DND-41 (cell line): ENCODE data around the gene P2RY8.
"Not testable (repeated sequence)": the region's sequence is repeated elsewhere in the genome, so short reads cannot be mapped to it uniquely, and the experiment has no call there.

Experiments used
- ATAC-seq: fragments of 200-7000 bp; cut with Tn5 transposase; 3 replicates; pipeline ENCODE4 v1.9.1; 2021; ENCODE audit warnings: low read depth; ENCODE audit not compliant: insufficient read depth
- DNase-seq: peaks from one replicate; pipeline ENCODE4 v3.0.0-alpha.2; 2020
- H2AFZ ChIP-seq: 2 replicates; pipeline ENCODE4 v1.6.0; 2012; ENCODE audit warnings: low read depth, low read length
- H3K27ac ChIP-seq: 2 replicates; pipeline ENCODE4 v1.5.1; 2012; ENCODE audit warnings: low read length, inconsistent platforms
- H3K27me3 ChIP-seq: fragments of 200-600 bp; sonication (generic); 2 replicates; pipeline ENCODE4 v1.6.0; 2012; ENCODE audit warnings: low read length, mild to moderate bottlenecking, inconsistent platforms; ENCODE audit not compliant: insufficient read depth, poor library complexity
- H3K36me3 ChIP-seq: 2 replicates; pipeline ENCODE4 v1.5.1; 2012; ENCODE audit warnings: low read length, inconsistent platforms; ENCODE audit not compliant: insufficient read depth
- H3K4me1 ChIP-seq: 2 replicates; pipeline ENCODE4 v1.5.1; 2012; ENCODE audit warnings: mild to moderate bottlenecking, low read length; ENCODE audit not compliant: insufficient read depth
- H3K4me2 ChIP-seq: 2 replicates; pipeline ENCODE4 v1.6.0; 2012; ENCODE audit warnings: mild to moderate bottlenecking, moderate library complexity, low read length, inconsistent platforms; ENCODE audit not compliant: insufficient read depth
- H3K4me3 ChIP-seq, 2 experiments: fragments of 200-600 bp in 1 of 2; shearing (Covaris generic) in 1 of 2; 2 replicates each; pipeline ENCODE4 v1.5.1; 2012 to 2016; ENCODE audit warnings: inconsistent platforms in 2 of 2, low read length in 2 of 2, mild to moderate bottlenecking in 2 of 2, low read depth in 1 of 2, moderate library complexity in 1 of 2
- H3K79me2 ChIP-seq: 2 replicates; pipeline ENCODE4 v1.6.0; 2012; ENCODE audit warnings: low read length, inconsistent platforms; ENCODE audit not compliant: insufficient read depth
- H3K9ac ChIP-seq: 2 replicates; pipeline ENCODE4 v1.6.0; 2012; ENCODE audit warnings: low read depth, mild to moderate bottlenecking, inconsistent platforms, low read length, moderate library complexity
- H3K9me3 ChIP-seq: 2 replicates; pipeline ENCODE4 v1.5.1; 2012; ENCODE audit warnings: low read length, moderate library complexity, mild to moderate bottlenecking, inconsistent platforms; ENCODE audit not compliant: insufficient read depth, severe bottlenecking
- H4K20me1 ChIP-seq: 2 replicates; pipeline ENCODE4 v1.6.0; 2012; ENCODE audit warnings: low read length; ENCODE audit not compliant: insufficient read depth
- EZH2 ChIP-seq: IDR thresholded peaks from 3 replicates; pipeline ENCODE4 v1.6.1; 2012; ENCODE audit warnings: borderline replicate concordance, low read depth, mild to moderate bottlenecking, moderate library complexity, low read length, inconsistent platforms; ENCODE audit not compliant: severe bottlenecking
- TF ChIP-seq, protein P1 (sequence below): IDR thresholded peaks from 2 replicates; pipeline ENCODE4 v1.5.1; 2012; ENCODE audit warnings: borderline replicate concordance, low read length, moderate library complexity, mild to moderate bottlenecking; ENCODE audit not compliant: poor library complexity, severe bottlenecking; ENCODE audit errors: extremely low read depth

The P2RY8 gene

DNA sequence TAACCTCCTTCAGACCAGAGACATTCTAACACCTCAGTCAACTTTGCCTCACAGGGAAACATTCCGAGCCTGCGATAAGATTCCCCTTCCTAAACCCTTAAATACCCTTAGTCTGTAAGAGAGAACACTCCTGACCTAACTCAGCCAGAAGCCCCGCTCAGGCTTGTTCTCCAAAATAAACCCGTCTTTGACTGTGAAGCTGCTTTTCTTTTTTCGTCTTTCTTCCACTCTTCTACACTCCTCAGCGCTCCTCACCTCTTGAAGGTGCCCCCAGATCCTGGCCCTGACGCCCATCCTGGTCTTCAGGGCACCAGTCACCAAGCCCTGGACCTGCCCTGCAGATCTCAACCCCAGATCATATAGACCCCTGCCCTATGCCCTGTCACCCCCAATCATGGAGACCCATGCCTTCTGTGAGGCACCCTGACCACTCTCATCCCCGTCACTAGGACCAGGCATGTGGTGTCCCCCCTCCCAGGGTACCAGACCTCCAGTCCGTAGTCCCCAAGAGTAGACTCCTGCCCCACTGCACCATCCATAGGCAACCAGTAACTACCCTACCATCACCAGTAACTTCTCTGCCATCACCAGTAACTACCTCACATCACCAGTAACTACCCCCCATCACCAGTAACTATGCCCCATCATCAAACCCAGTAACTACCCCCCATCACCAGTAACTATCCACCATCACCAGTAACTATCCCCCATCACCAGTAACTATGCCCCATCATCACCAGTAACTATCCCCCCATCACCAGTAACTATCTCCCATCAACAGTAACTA lies 87.8 kb downstream of the P2RY8 start:
- peaks cover 31% of the 10 kb centered on the region for H3K36me3 ChIP-seq
- H3K9ac ChIP-seq: no peak overlapping the region
- H3K4me1 ChIP-seq: peaks cover 23% of the 10 kb centered on the region
- peaks cover 14% of the 10 kb centered on the region for H3K9me3 ChIP-seq
- H2AFZ ChIP-seq: no peak overlapping the region
- ATAC-seq (no peak), DNase-seq (peak; percentile 4)
- H4K20me1 ChIP-seq: peaks cover 15% of the 10 kb centered on the region
- H3K27me3 ChIP-seq: no peaks in the 10 kb centered on the region
- H3K4me2 ChIP-seq: no peak overlapping the region
- H3K79me2 ChIP-seq: peaks cover 77% of the 10 kb centered on the region
- TF ChIP-seq, protein P1, sequence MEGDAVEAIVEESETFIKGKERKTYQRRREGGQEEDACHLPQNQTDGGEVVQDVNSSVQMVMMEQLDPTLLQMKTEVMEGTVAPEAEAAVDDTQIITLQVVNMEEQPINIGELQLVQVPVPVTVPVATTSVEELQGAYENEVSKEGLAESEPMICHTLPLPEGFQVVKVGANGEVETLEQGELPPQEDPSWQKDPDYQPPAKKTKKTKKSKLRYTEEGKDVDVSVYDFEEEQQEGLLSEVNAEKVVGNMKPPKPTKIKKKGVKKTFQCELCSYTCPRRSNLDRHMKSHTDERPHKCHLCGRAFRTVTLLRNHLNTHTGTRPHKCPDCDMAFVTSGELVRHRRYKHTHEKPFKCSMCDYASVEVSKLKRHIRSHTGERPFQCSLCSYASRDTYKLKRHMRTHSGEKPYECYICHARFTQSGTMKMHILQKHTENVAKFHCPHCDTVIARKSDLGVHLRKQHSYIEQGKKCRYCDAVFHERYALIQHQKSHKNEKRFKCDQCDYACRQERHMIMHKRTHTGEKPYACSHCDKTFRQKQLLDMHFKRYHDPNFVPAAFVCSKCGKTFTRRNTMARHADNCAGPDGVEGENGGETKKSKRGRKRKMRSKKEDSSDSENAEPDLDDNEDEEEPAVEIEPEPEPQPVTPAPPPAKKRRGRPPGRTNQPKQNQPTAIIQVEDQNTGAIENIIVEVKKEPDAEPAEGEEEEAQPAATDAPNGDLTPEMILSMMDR: no peak
- TF ChIP-seq EZH2: no peak
- H3K4me3 ChIP-seq: 0 out of 4 replicates have a peak overlapping the region, but pooled peaks of 1 of the 2 experiments have one; percentile 0
- H3K27ac ChIP-seq: no peak overlapping the region

DNA sequence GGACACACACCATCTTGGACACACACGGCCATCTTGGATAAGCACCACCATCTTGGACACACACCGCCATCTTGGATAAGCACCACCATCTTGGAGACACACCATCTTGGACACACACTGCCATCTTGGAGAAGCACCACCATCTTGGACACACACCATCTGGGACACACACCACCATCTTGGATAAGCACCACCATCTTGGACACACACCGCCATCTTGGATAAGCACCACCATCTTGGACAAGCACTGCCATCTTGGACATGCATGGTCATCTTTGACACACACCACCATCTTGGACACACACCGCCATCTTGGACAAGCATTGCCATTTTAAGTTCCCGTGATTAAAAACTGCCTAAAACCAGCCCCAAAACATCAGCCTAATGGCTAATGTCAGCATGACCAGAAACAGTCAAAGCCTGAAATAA lies 88.4 kb downstream of the P2RY8 start:
- H4K20me1 ChIP-seq: peaks cover 15% of the 10 kb centered on the region
- H3K4me3 ChIP-seq, H2AFZ ChIP-seq, ATAC-seq, H3K27me3 ChIP-seq, H3K9ac ChIP-seq, H3K4me2 ChIP-seq, H3K27ac ChIP-seq: not testable (repeated sequence)
- peaks cover 83% of the 10 kb centered on the region for H3K79me2 ChIP-seq
- peaks cover 14% of the 10 kb centered on the region for H3K9me3 ChIP-seq
- H3K4me1 ChIP-seq: peaks cover 21% of the 10 kb centered on the region
- DNase-seq: peak; percentile 4
- H3K36me3 ChIP-seq: peaks cover 34% of the 10 kb centered on the region

DNA sequence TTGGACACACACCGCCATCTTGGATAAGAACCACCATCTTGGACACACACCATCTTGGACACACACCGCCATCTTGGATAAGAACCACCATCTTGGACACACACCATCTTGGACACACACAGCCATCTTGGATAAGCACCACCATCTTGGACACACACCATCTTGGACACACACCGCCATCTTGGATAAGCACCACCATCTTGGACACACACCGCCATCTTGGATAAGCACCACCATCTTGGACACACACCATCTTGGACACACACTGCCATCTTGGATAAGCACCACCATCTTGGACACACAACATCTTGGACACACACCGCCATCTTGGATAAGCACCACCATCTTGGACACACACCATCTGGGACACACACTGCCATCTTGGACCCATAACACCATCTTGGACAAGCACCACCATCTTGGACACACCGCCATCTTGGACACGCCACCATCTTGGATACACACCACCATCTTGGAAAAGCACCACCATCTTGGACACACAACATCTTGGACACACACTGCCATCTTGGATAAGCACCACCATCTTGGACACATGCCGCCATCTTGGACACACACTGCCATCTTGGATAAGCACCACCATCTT lies 88.9 kb downstream of the P2RY8 start:
- ATAC-seq, H2AFZ ChIP-seq, H3K4me2 ChIP-seq, H3K27ac ChIP-seq, H3K9ac ChIP-seq, H3K4me3 ChIP-seq, H3K27me3 ChIP-seq: not testable (repeated sequence)
- Histone ChIP-seq H3K9me3 (peaks cover 14% of the 10 kb centered on the region), H3K36me3 (peaks cover 39% of the 10 kb centered on the region), H3K79me2 (peaks cover 87% of the 10 kb centered on the region), H4K20me1 (peaks cover 15% of the 10 kb centered on the region), H3K4me1 (peaks cover 18% of the 10 kb centered on the region)
- peak; percentile 3 for DNase-seq

DNA sequence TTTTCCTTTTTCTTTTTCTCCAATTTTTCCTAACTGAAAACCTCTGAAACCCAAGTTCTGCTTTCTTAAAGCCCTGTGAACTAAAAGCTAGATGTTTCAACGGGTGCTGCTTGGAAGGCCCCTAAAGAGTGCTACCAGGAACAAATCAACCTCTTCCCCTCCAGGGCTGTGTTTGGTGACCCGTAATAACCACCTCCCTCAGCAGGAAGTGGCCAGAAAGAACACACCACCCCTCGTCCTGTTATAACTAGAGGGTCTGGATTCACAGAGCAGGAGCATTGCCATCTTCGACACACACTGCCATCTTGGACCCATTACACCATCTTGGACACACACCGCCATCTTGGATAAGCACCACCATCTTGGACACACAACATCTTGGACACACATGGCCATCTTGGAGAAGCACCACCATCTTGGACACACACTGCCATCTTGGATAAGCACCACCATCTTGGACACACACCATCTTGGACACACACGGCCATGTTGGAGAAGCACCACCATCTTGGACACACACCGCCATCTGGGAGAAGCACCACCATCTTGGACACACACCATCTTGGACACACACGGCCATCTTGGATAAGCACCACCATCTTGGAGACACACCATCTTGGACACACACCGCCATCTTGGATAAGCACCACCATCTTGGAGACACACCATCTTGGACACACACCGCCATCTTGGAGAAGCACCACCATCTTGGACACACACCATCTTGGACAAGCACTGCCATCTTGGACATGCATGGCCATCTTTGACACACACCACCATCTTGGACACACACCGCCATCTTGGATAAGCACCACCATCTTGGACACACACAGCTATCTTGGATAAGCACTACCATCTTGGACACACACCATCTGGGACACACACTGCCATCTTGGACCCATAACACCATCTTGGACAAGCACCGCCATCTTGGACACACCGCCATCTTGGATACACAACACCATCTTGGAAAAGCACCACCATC lies 89.7 kb downstream of the P2RY8 start:
- not testable (repeated sequence) for H3K4me2 ChIP-seq, H3K9ac ChIP-seq, H2AFZ ChIP-seq, H3K27me3 ChIP-seq, H3K27ac ChIP-seq, H3K4me3 ChIP-seq
- ATAC-seq: 0 out of 3 replicates have a peak, but pooled peaks have one; percentile 36
- Histone ChIP-seq H3K36me3 (peaks cover 45% of the 10 kb centered on the region), H4K20me1 (peaks cover 12% of the 10 kb centered on the region), H3K9me3 (peaks cover 14% of the 10 kb centered on the region), H3K4me1 (peaks cover 18% of the 10 kb centered on the region), H3K79me2 (peaks cover 89% of the 10 kb centered on the region)
- peak; percentile 9 for DNase-seq
